ENCODE measurements around the gene MRPS26.
A peak's percentile ranks its signal among the peaks of the same experiment; 100 is the strongest.

MRPS26 gene

GRCh38 chr20:3044336-3044965 is 1.4 kb upstream of the MRPS26 start:
- H3K36me3 ChIP-seq (replicated peaks), result peaks cover 24% of the 10 kb centered on the region
- in situ Hi-C loops (cut with HindIII; ENCODE audit: low pct_ligation_motif_present, low sequenced_read_pairs), result no loop called here
- H3K4me3 ChIP-seq (ENCODE audit: low read depth, low read length), result no peak overlapping the region
- no peaks in the 10 kb centered on the region for H3K27me3 ChIP-seq (replicated peaks)
- DNase-seq, result no peak
- TF ChIP-seq CTCF (IDR thresholded peaks at IDR 0.05; ENCODE audit: low read depth, low read length, missing control alignments), result no peak
- no peak overlapping the region for H3K27ac ChIP-seq

GRCh38 chr20:3045042-3045815 is 623 bp upstream of the MRPS26 start:
- H3K4me3 ChIP-seq (ENCODE audit: low read depth, low read length), result peak overlapping the region; percentile 82
- H3K27me3 ChIP-seq (replicated peaks), result no peaks in the 10 kb centered on the region
- TF ChIP-seq CTCF (IDR thresholded peaks at IDR 0.05; ENCODE audit: low read depth, low read length, missing control alignments), result no peak
- peaks cover 22% of the 10 kb centered on the region for H3K36me3 ChIP-seq (replicated peaks)
- DNase-seq, result peak; percentile 54
- peak overlapping the region; percentile 69 for H3K27ac ChIP-seq
- in situ Hi-C loops (cut with HindIII; ENCODE audit: low pct_ligation_motif_present, low sequenced_read_pairs), result no loop called here

GRCh38 chr20:3046677-3047462 is 1.0 kb downstream of the MRPS26 start:
- DNase-seq, result peak; percentile 5
- Histone ChIP-seq H3K27ac (no peak overlapping the region), H3K4me3 (ENCODE audit: low read depth, low read length) (peak overlapping the region; percentile 82), H3K27me3 (replicated peaks) (no peaks in the 10 kb centered on the region), H3K36me3 (replicated peaks) (peaks cover 20% of the 10 kb centered on the region)
- in situ Hi-C loops (cut with HindIII; ENCODE audit: low pct_ligation_motif_present, low sequenced_read_pairs), result no loop called here
- no peak for TF ChIP-seq CTCF (IDR thresholded peaks at IDR 0.05; ENCODE audit: low read depth, low read length, missing control alignments)

GRCh38 chr20:3047486-3048419 is 1.9 kb downstream of the MRPS26 start:
- Histone ChIP-seq H3K4me3 (ENCODE audit: low read depth, low read length) (no peak overlapping the region), H3K27me3 (replicated peaks) (no peaks in the 10 kb centered on the region), H3K27ac (no peak overlapping the region), H3K36me3 (replicated peaks) (peaks cover 20% of the 10 kb centered on the region)
- in situ Hi-C loops (cut with HindIII; ENCODE audit: low pct_ligation_motif_present, low sequenced_read_pairs), result no loop called here
- TF ChIP-seq CTCF (IDR thresholded peaks at IDR 0.05; ENCODE audit: low read depth, low read length, missing control alignments), result no peak
- no peak for DNase-seq

- in situ Hi-C loops (cut with HindIII; ENCODE audit: low pct_ligation_motif_present, low sequenced_read_pairs), result no loop called here
- Histone ChIP-seq H3K4me3 (ENCODE audit: low read depth, low read length) (no peak overlapping the region), H3K27ac (no peak overlapping the region), H3K36me3 (replicated peaks) (peaks cover 20% of the 10 kb centered on the region), H3K27me3 (replicated peaks) (no peaks in the 10 kb centered on the region)
- peak; percentile 15 for TF ChIP-seq CTCF (IDR thresholded peaks at IDR 0.05; ENCODE audit: low read depth, low read length, missing control alignments)
- no peak for DNase-seq
Observed at GRCh38 chr20:3051385-3052019, 5.7 kb downstream of the MRPS26 start.

Data from brain microvascular endothelial cell (primary cell).